Vagina (tissue), 2 donors: Measurements from ENCODE around the gene MICAL3. TPM values are rescaled to one million over a fixed set of nuclear protein-coding genes. Genes with fewer than 3 reads are reported as not detected.

ENCODE experiments used
- DNase-seq, 2 donors: peaks; one replicate each; pipeline ENCODE4 v3.0.0-alpha.2; 2017; ENCODE audit errors: extremely low spot score in 2 of 2
- H3K27ac ChIP-seq: fragments of 200-600 bp; sonication (generic); one replicate; pipeline ENCODE4 v1.5.1; 2019
- H3K27me3 ChIP-seq: fragments of 200-600 bp; sonication (generic); one replicate; pipeline ENCODE4 v1.5.1; 2019
- H3K36me3 ChIP-seq, 2 donors: fragments of 200-600 bp; sonication (generic); one replicate each; pipeline ENCODE4 v1.5.1; 2017 to 2019
- H3K4me1 ChIP-seq: fragments of 200-600 bp; sonication (generic); one replicate; pipeline ENCODE4 v1.5.1; 2019
- H3K4me3 ChIP-seq, 2 donors: fragments of 200-600 bp; sonication (generic); 1 replicate in 1 of 2; 2 replicates in 1 of 2; pipeline ENCODE4 v1.5.1; 2016 to 2019
- H3K9me3 ChIP-seq: fragments of 200-600 bp; sonication (generic); one replicate; pipeline ENCODE4 v1.5.1; 2019
- CTCF ChIP-seq, 3 experiments: fragments of 450-650 bp in 2 of 3; fragments of 200-600 bp in 1 of 3; sonication (generic) in 1 of 3; IDR thresholded peaks; one replicate each; pipeline ENCODE4 v1.5.1; 2017 to 2019; ENCODE audit warnings: antibody characterized with exemption in 3 of 3, mild to moderate bottlenecking in 2 of 3, moderate library complexity in 2 of 3
- POLR2A ChIP-seq, 2 donors: fragments of 450-650 bp; IDR thresholded peaks; one replicate each; pipeline ENCODE4 v1.6.1; 2017; ENCODE audit warnings: antibody characterized with exemption in 2 of 2, mild to moderate bottlenecking in 2 of 2, moderate library complexity in 2 of 2
- POLR2AphosphoS5 ChIP-seq, 2 donors: sonication (generic); formaldehyde crosslinking; IDR thresholded peaks; one replicate each; pipeline ENCODE4 v1.9.0; 2017; ENCODE audit warnings: antibody characterized with exemption in 2 of 2, mild to moderate bottlenecking in 2 of 2, low read depth in 1 of 2; ENCODE audit not compliant: insufficient read depth in 1 of 2
- intact Hi-C: fragments of 100-400 bp; cut with DNase I; formaldehyde crosslinking; loops from one replicate; pipeline ENCODE4 v1.15.1; 2023
- total RNA-seq: library from RNA; depleted of rRNA; stranded (reverse); fragments of >200 nt; gene quantifications from one replicate; pipeline ENCODE4 v1.2.3, GENCODE V29; 2016

The MICAL3 gene
- total RNA-seq, 1 donor from 2014 or later, result 35.1 TPM

DNA sequence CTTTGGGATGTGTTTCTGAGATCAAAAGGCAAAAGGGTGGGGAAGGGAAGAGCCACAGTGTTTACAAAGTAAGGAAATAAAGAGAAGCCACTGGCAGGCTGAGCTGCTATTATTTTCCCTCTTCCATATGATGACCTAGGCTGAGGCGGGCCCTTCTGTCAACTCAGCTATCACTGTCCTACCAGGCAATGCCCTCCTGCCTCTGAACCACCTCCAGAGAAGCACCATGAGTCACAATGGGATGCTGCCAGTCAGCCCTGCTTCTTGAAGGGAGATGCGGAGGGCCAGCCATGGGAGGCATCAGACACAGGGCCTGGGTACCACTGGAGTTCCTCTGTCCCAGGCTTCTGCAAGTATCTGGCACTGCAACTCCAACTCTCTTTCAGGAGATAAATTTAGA is 142.2 kb downstream of the MICAL3 start:
- no peaks in the 10 kb centered on the region for H3K27me3 ChIP-seq
- H3K36me3 ChIP-seq, result peaks cover 0 to 41% of the 10 kb centered on the region in 2 donors
- H3K4me1 ChIP-seq, result no peaks in the 10 kb centered on the region
- intact Hi-C loops, result no loop called here
- no peak overlapping the region for H3K4me3 ChIP-seq
- TF ChIP-seq POLR2AphosphoS5 (IDR thresholded peaks at IDR 0.05; ENCODE audit: insufficient read depth in 1 of 2, low read depth in 1 of 2) (no peak), POLR2A (IDR thresholded peaks at IDR 0.05) (no peak), CTCF (IDR thresholded peaks at IDR 0.05) (no peak)
- no peak overlapping the region for H3K27ac ChIP-seq
- no peaks in the 10 kb centered on the region for H3K9me3 ChIP-seq
- no peak for DNase-seq

GRCh38 chr22:17881366-17881765 is 143.0 kb downstream of the MICAL3 start:
- no peak for DNase-seq
- peaks cover 0 to 39% of the 10 kb centered on the region in 2 donors for H3K36me3 ChIP-seq
- intact Hi-C loops, result no loop called here
- H3K27me3 ChIP-seq, result no peaks in the 10 kb centered on the region
- no peak overlapping the region for H3K27ac ChIP-seq
- no peaks in the 10 kb centered on the region for H3K9me3 ChIP-seq
- TF ChIP-seq POLR2A (IDR thresholded peaks at IDR 0.05) (no peak), CTCF (IDR thresholded peaks at IDR 0.05) (no peak)
- no peaks in the 10 kb centered on the region for H3K4me1 ChIP-seq
- no peak overlapping the region for H3K4me3 ChIP-seq

DNA sequence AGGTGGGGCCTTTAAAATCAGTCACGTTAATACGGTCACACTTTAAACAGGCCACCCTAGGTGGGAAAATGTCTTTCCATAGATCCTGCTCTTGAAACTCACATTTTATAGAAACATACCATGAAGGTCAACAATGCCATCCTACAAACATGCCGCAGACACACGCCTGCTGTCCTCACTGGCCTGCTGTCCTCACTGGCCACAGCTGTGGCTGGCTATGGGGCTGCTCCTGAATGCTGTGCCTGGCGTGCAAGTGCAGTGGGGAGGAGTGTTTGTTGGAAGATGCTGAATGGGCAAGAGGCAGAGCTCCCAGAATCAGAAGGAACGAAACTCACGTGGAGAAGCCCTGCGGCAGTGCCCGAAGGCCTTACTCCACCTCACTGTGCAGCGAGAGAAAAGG is 143.9 kb downstream of the MICAL3 start:
- DNase-seq, result no peak
- intact Hi-C loops, result no loop called here
- TF ChIP-seq POLR2AphosphoS5 (IDR thresholded peaks at IDR 0.05; ENCODE audit: insufficient read depth in 1 of 2, low read depth in 1 of 2) (no peak), POLR2A (IDR thresholded peaks at IDR 0.05) (no peak), CTCF (IDR thresholded peaks at IDR 0.05) (no peak)
- Histone ChIP-seq H3K9me3 (no peaks in the 10 kb centered on the region), H3K4me1 (no peaks in the 10 kb centered on the region), H3K36me3 (peaks cover 0 to 30% of the 10 kb centered on the region in 2 donors), H3K4me3 (no peak overlapping the region), H3K27me3 (no peaks in the 10 kb centered on the region), H3K27ac (no peak overlapping the region)

GRCh38 chr22:17880020-17880419 is 144.3 kb downstream of the MICAL3 start:
- intact Hi-C loops, result no loop called here
- Histone ChIP-seq H3K9me3 (no peaks in the 10 kb centered on the region), H3K4me1 (no peaks in the 10 kb centered on the region), H3K27ac (no peak overlapping the region), H3K36me3 (peaks cover 0 to 29% of the 10 kb centered on the region in 2 donors), H3K27me3 (no peaks in the 10 kb centered on the region), H3K4me3 (no peak overlapping the region)
- no peak for TF ChIP-seq POLR2A (IDR thresholded peaks at IDR 0.05)
- no peak for TF ChIP-seq CTCF (IDR thresholded peaks at IDR 0.05)
- TF ChIP-seq POLR2AphosphoS5 (IDR thresholded peaks at IDR 0.05; ENCODE audit: insufficient read depth in 1 of 2, low read depth in 1 of 2), result no peak
- DNase-seq, result no peak

DNA sequence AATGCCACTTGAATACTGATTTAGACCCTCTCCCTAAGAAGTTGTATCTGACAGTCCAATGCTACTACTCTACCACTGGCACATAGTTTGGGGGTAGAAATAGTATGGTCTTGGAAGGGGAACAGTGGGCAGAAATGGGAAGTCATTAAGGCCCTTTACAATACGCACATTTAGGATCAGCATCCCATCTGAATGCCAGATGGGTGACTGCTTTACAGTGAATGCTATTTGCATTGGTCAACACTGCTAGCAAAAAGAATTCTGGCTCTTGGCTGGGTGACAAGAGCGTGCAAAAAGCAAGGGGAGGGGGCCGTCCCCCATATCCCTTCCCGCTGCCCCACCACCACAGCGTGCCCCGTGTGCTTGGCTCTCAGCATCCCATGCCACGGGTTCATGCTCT is 145.4 kb downstream of the MICAL3 start:
- no peak for DNase-seq
- Histone ChIP-seq H3K36me3 (peaks cover 0 to 30% of the 10 kb centered on the region in 2 donors), H3K27ac (no peak overlapping the region), H3K27me3 (no peaks in the 10 kb centered on the region), H3K4me3 (no peak overlapping the region), H3K9me3 (no peaks in the 10 kb centered on the region), H3K4me1 (no peaks in the 10 kb centered on the region)
- intact Hi-C loops, result no loop called here
- TF ChIP-seq POLR2A (IDR thresholded peaks at IDR 0.05), result no peak
- TF ChIP-seq CTCF (IDR thresholded peaks at IDR 0.05), result no peak
- no peak for TF ChIP-seq POLR2AphosphoS5 (IDR thresholded peaks at IDR 0.05; ENCODE audit: insufficient read depth in 1 of 2, low read depth in 1 of 2)
